Iris pigment epithelial cell (primary cell): ENCODE measurements around the gene ADGRD1.

Experiments
- DNase-seq: peaks from one replicate; pipeline ENCODE4 v3.0.0-alpha.2; 2011; ENCODE audit warnings: low read depth

ADGRD1 gene

GRCh38 chr12:131072451-131073230 lies 118.9 kb downstream of the ADGRD1 start:
- DNase-seq = no peak

DNA sequence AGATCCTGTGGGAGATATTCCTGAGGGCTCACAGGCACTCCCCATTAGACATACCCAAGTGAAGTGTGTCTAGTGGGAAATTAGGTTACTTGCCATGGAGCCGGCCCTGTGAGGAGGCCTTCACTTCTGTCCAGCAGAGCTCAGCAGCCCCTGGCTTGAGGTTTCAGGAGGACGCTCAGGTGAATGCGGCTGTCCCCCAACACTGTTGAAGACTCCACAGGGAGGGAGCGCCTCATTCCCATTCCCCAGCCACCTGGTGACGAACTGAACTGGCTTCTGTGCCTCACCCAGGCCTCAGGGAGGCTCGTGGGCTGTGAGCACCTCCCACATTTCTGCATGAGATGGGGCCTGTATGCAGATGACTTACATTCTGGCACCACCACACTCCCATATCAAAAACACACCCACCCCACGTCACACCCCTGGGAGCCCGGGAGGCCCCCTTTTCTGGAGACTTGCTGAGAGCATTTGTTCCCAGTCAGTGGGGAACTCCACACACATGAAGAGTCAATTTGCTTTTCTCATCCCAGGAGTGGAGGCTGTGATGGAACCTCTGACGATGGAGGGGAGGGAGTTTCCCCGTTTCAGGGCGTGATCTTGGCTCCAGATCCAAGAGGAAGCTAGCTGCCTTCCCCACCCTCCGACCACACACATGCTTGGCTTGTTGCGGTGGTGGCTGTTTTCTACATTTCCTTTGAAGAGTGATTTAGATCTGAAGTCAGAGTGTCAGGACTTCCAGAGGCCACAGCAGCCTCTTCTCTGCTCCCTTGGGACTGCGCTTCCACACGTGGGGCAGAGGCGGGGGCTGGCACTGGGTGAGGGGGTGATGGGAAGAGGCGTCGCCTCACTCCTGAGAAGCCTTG lies 120.7 kb downstream of the ADGRD1 start:
- DNase-seq = no peak

DNA sequence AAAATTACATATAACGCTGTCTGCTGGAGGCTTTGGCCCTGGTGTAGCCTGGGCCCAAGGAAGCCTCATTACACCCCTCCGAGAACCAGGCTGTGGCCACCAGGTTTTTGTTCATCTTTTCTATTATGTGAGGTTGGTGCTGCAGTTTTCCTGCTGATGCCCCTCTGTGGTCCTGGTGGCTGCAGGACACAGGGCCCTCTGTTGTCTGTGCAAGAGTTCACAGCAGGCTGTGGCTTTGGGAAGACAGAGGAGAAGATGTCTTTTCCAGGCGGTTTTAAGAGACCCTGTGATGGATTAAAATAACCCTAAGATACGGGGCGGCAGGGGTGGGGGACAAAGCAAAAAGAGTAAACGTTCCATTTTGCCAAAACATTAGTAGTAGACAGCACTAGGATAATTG lies 121.5 kb downstream of the ADGRD1 start:
- DNase-seq = no peak

GRCh38 chr12:131075611-131076010 lies 121.9 kb downstream of the ADGRD1 start:
- no peak for DNase-seq

GRCh38 chr12:131076296-131076695 lies 122.6 kb downstream of the ADGRD1 start:
- no peak for DNase-seq

GRCh38 chr12:131076791-131077747 lies 123.4 kb downstream of the ADGRD1 start:
- DNase-seq = no peak

DNA sequence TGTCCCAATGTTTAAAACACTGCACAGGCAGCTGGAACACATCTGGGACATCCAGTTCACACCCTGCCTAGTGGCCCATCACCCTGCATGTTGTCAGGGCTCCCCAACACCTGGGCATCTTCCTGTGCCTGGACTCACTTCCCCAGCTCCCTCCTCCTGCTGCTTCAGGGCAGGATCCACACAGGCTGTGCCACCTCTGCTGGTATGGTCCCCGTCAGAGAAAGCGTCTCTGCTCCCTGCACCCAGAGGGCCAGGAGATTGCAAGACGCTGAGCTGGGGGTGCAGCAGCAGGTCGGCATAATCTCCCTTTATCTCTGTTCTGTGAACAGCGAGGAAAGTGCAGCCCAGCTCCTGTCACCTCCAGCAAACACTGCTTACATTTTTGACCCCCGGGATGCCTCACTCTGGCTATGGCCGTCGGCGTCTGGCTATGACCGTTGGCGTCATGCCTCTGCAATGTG lies 124.3 kb downstream of the ADGRD1 start:
- DNase-seq = no peak

DNA sequence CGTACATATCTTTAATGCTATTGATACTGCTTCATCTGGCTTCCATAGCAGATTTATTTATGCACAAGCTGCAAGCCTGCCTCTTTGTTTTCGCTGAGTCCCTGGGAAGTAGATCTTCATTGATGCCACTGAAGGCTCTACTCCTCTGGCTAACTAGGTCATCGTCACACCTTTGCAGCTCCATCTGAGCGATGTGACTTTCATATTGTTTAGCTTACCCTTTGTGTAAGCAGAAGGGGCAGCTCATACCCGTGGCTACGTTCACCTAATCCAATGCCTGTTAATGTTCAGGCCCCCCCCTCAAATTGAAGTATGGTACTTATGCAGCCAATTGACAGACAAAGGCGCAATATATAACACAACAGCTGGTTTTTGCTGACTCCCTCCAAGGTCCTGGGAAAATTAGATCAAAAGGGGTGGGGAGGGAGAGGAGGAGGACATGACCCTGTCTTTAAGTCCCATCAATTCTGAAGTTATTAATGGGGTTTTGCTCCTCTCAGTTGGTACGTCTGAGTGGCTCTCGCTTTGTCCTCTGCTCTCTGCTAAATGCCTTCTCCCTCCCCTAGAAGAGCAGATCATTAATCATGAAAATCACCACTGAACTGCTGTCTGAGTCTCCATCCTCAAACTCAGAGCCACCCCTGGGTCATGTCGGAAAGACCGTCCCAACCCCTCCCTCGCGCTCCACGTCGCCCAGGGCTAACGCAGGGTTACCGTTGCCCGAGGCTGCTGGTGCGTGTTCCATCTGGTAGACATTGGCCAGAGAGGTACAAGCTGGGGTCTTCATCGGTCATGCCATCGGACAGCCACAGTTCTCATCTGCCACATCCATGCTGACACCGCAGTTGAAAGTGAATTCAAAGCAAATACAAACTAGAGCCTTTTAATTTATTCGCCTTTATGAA lies 128.8 kb downstream of the ADGRD1 start:
- DNase-seq = no peak

DNA sequence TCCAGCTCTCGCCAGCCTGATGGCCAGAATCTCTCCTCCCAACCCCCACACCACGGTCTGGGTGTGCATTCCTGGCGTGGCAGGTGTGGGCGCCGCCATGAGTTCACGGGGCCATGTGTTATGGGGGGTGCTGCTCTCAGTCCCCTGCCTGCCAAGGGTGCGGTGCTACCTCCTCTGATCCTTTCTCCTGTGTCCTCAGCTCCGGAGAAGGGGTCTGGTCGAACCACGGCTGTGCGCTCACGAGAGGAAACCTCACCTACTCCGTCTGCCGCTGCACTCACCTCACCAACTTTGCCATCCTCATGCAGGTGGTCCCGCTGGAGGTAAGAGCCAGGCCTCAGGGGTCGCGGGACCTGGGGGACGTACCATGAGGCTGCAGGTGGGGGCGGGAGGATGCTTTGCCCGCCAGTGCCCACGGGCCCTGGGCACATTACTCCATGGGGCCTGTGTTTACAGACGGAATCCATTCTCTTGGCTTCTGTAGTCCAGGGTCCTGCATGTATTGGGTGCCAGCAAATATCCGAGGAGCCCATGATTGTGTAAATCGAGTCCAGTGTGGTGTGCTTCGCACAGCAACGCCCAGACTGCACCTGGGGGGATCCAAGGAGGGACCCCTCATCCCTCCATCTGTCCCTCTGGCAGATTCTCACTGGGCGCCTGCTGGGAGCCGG lies 130.8 kb downstream of the ADGRD1 start:
- DNase-seq = no peak

DNA sequence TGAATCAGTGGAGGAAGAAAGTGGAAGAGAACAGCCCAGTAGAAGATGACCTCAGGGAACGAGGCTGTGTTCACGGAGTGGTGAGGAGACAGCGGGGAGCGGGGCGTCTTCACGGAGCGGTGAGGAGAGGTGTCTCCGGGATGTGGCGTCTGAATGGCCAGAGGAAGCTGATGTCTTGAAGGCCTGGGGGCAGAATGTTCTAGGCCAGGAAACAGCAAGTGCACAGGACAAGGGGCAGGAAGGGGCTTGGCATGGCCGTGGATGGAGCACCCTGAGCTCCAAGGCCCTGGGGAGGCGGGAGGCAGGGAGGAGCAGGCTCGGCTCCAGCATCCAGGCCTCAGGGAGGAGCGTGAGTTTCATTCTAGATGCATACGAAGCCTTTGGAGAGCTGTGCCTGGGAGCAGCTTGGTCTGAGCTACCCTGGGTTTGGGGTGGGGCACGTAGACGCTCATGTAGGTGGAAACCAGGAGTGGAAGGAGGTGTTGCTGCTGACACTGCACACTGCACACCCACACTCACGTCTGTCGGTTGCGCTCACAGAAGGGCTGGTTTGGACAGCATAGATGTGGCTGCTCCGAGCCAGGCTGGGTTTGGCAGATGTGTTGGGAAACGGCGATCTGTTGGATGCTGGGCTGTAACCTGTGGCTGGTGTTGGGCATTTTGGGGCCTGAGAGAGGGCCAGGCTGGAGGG lies 131.6 kb downstream of the ADGRD1 start:
- no peak for DNase-seq

- no peak for DNase-seq
These were observed 132.3 kb downstream of the ADGRD1 start for GRCh38 chr12:131085816-131086591.

DNA sequence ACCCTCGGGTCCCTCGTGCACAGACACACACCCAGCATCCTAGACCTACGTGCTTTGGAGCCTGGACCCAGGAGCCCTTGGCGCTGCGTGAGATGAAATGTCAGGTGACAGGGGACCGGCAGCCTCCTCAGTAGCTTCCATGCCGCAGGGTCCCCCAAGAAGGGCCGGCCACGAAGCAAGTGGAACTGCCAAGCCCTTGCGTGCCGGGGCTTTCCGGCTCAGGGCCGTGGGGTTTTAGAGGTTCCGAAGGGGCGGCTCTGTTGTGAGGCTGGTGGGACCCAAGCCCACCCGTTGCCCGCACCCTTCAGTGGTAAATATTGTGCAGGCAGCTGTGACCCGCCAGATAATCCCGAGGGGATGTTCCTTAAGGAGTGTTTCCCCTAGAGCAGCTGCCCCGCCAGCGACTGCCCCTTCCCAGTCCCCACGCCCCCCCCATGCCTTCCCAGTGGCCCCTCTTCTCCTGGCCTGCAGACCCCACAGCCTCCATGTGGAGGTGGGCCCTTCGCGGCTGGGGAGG lies 133.7 kb downstream of the ADGRD1 start:
- DNase-seq = no peak

DNA sequence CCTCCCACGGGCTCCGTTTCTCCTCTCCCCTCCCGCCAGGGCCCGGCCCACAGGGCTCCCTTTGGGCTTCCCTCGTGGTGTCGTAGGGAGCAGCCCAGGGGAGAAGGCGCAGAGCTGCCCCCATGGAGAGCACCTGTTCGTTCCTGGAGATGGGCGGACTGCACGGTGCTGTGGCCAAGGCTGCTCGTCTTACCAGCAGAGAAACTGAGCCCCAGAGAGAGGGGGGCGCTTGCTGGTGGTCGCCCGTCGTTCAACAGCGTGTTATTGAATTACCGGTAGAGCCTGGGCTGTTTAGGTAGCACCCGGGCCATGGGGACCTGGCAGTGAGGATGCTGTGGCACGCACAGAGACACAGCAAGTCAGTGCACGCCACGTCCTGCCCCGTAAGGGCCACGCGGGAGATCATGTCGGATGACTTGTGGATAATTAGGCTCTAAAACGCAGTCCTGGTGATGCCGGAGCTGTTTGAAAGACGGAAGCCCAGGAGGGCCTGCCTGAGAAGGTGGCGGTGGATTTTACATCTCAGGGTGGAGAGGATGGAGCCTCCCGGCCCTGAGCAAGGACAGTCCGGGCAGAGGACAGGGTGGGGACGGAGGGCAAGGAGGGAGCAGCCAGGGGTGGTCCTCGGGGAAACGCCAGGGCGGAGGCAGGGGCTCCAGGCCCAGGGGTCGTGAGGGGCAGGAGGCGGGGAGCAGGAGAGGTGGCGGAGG lies 134.4 kb downstream of the ADGRD1 start:
- DNase-seq = no peak

DNA sequence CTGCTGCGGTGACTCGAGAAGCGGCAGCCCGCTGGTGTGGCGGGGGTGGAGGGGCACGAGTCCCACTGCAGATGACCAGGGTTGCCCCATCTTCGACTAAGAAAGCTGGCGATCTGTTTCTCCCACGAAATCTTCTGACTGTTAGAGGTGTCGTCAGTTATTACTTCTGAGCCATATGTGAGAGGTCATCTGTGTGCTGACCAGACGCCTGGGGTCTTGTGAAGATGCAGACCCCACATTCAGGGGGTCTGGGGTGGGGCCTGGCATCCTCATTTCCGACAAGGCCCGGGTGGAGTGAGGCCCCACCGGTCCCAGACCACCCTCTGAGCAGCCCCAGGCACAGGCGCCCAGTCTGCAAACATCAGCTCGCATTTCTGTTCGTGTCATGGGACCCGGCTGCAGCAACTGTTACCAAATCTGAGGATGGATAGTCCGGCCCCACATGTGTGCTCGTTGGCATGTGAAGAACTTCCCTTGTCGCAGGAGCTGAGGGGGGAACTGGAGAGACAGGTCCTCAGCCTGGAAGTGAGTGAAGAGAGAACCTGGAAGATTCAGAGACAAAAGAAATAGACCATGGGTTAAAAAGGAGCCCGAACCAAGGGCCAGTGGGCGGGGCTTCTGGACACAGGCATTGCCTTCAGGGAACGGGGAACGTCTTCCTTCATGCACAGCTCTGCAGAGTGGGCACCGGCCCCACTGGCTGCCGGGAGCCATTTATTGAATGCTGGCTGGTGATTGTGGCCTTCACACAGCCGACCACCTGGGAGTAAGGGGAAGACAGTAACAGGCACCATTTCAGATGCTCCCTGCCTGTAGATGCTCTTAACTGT lies 135.2 kb downstream of the ADGRD1 start:
- no peak for DNase-seq

GRCh38 chr12:131089531-131090273 lies 136.0 kb downstream of the ADGRD1 start:
- no peak for DNase-seq
